GM06990 (cell line): ENCODE data around the gene DCAF15.

Source experiments
- DNase-seq: peaks from one replicate; pipeline ENCODE4 v3.0.0-alpha.2; 2011; ENCODE audit not compliant: insufficient read length; ENCODE audit errors: extremely low read depth
- H3K27me3 ChIP-seq: replicated peaks from 2 replicates; pipeline ENCODE4 v1.6.0; 2011; ENCODE audit warnings: low read length; ENCODE audit not compliant: control insufficient read depth, insufficient read depth
- H3K36me3 ChIP-seq: 2 replicates; pipeline ENCODE4 v1.5.1; 2011; ENCODE audit warnings: low read length; ENCODE audit not compliant: control insufficient read depth, insufficient read depth
- H3K4me3 ChIP-seq: replicated peaks from 2 replicates; pipeline ENCODE4 v1.5.1; 2011; ENCODE audit warnings: low read depth, mild to moderate bottlenecking, control low read depth, low read length
- TF ChIP-seq, protein P1 (sequence below): IDR thresholded peaks from 2 replicates; pipeline ENCODE4 v1.5.1; 2011; ENCODE audit warnings: low read length, control low read depth, mild to moderate bottlenecking, inconsistent platforms; ENCODE audit not compliant: insufficient read depth, poor library complexity, severe bottlenecking

DCAF15 gene

DNA sequence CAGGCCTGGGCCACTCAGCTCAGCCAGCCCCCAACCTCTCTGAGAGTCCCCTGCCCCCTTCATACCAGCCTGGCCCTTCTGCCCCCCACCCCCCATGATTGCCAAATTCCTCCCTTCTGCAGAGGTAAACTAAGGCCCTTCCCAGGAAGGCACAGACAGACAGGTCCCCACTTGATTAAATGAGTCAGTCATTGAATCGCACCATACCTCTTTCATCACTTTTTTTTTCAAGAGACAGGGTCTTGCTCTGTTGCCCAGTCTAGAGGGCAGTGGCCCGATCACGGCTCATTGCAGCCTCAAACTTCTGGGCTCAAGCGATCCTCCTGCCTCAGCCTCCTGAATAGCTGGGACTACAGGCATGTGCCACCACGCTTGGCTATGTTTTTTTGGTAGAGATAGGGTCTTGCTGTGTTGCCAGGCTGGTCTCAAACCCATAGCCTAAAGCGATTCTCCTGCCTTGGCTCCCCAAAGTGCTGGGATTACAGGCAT, 20.1 kb upstream of the DCAF15 start:
- H3K36me3 ChIP-seq, result peaks cover 2% of the 10 kb centered on the region
- TF ChIP-seq, protein P1, sequence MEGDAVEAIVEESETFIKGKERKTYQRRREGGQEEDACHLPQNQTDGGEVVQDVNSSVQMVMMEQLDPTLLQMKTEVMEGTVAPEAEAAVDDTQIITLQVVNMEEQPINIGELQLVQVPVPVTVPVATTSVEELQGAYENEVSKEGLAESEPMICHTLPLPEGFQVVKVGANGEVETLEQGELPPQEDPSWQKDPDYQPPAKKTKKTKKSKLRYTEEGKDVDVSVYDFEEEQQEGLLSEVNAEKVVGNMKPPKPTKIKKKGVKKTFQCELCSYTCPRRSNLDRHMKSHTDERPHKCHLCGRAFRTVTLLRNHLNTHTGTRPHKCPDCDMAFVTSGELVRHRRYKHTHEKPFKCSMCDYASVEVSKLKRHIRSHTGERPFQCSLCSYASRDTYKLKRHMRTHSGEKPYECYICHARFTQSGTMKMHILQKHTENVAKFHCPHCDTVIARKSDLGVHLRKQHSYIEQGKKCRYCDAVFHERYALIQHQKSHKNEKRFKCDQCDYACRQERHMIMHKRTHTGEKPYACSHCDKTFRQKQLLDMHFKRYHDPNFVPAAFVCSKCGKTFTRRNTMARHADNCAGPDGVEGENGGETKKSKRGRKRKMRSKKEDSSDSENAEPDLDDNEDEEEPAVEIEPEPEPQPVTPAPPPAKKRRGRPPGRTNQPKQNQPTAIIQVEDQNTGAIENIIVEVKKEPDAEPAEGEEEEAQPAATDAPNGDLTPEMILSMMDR, result no peak
- H3K4me3 ChIP-seq, result no peak overlapping the region
- H3K27me3 ChIP-seq, result no peaks in the 10 kb centered on the region; the same call in 1 of the 2 replicates
- no peak for DNase-seq

DNA sequence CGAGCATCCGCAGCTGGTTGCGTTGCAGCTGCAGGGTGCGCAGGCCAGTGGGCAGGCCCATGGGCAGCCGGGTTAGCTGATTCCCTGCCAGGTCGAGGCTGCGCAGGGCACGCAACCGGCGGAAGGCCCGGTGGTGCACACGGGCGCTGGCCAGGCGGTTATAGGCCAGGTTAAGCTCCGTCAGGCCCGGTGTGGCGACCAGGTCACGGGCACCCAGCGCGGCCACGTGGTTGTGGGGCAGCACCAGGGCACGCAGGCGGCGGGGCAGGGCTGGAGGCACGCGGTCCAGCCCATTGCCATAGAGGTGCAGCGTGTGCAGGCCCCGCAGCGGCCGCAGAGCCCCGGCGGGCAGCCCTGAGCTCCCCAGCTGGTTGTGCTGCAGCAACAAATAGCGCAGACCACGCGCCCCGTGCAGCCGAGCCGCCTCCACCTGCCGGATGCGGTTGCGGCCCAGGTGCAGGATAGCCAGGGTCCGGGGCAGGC, 19.4 kb upstream of the DCAF15 start:
- DNase-seq, result no peak
- no peak overlapping the region for H3K4me3 ChIP-seq
- H3K27me3 ChIP-seq, result no peaks in the 10 kb centered on the region; the same call in 1 of the 2 replicates
- TF ChIP-seq, protein P1, result no peak
- H3K36me3 ChIP-seq, result peaks cover 2% of the 10 kb centered on the region

DNA sequence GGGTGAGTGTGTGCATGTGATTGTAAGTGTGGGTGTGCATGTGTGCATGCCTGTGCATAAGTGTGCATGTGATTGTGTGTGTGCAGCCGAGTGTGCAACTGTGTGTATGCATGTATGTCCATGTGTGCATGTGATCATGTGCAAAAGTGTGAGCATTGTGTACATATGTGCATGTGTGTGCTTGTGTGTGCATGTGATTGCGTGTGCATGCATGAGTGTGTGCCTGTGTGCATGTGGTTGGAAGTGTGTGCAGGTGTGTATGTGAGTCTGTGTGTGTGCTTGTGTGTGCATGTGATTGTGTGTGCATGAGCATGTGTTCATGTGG, 17.6 kb upstream of the DCAF15 start:
- DNase-seq, result no peak
- H3K4me3 ChIP-seq, result no peak overlapping the region
- no peaks in the 10 kb centered on the region; the same call in 1 of the 2 replicates for H3K36me3 ChIP-seq
- H3K27me3 ChIP-seq, result no peaks in the 10 kb centered on the region; the same call in 1 of the 2 replicates
- TF ChIP-seq, protein P1, result no peak

DNA sequence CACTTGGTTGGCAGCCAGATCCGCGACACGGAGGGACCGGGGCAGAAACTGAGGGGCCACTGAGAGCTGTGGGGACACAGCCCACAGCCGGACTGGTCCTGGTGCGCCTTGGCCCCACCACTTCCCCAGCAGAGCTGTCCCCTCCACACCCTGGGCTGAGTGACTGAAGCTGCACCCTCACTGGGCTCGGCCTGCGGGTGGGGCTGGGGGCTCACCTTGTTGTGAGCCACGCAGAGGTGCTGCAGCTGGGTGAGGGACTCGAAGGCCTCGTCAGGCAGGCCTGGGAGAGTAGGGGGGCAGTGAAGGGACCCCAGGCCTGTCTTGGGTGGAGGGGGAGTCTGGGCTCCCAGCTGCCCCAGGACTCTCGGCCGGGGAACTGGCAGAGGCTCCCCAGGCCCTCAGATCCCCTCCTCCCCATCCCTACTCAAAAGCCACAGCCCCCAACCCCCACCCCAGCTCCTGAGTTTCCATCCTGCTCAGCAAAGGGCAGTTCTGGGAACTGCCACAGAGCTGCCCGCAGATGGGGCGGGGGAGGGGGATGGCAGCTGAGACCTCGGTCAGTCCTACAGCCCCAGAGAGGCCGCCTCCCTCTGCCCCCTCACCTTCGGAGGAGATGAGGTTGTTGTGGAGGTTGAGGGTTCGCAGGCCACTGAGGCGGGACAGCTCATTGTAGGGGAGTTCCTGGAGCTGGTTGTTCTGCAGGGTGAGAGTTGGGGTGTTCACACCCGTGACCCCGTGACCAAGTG, 16.4 kb upstream of the DCAF15 start:
- H3K27me3 ChIP-seq, result no peaks in the 10 kb centered on the region; the same call in 1 of the 2 replicates
- DNase-seq, result no peak
- TF ChIP-seq, protein P1, result no peak

DNA sequence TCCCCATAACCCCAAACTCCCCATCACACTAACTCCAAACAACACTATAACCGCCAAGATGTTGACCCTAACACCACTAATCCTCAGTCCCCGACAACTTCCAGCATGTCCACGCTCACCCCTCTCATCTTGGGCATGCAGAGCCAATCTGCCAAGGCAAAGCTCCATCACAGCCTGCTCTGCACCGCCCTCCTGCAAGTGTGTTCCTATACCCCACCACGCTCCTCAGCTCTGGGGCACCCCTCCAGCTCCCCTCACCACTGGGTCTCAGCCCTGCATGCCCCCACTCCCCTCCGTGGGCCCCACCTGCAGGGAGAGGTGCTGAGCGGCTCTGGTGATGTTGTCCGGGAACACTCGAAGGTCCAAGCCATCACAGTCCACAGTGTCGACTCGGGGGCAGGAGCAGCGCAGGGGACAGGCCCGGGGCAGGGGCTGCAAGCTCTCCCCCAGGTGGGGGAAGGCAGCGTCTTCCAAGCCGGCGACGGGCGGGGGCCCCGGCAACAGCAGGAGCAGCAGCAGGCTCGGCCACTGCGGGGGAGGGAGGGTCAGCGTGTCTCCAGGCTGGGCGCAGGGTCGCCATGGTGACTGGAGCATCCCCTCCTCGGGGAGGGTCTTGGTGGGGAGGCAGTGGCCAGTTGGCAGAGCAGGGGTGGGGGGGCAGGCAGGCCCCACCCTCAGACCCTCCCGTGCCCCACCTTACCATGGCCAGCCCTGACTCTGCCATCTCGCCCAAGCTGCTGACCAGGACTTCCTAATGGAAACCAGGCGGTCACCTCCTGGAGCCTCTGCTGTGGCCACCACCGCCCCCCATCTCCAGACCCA, 14.6 kb upstream of the DCAF15 start:
- H3K27me3 ChIP-seq, result no peaks in the 10 kb centered on the region; the same call in 1 of the 2 replicates
- H3K4me3 ChIP-seq, result no peak overlapping the region
- DNase-seq, result no peak
- TF ChIP-seq, protein P1, result no peak
- no peaks in the 10 kb centered on the region for H3K36me3 ChIP-seq

More for the DNA sequence above, 16.4 kb upstream of the DCAF15 start:
- Histone ChIP-seq H3K36me3 (no peaks in the 10 kb centered on the region), H3K4me3 (no peak overlapping the region)
